ENCODE results near the gene MC1R. TPM values are rescaled to one million over a fixed set of nuclear protein-coding genes. Genes with fewer than 3 reads are reported as not detected.
"Not testable (repeated sequence)": the region's sequence is repeated elsewhere in the genome, so short reads cannot be mapped to it uniquely, and the experiment has no call there.

Gene MC1R
- total RNA-seq, 1 donor from 2014 or later = 1.6 TPM

- no peak for DNase-seq
Observed at GRCh38 chr16:89962754-89963498, 44.3 kb downstream of the MC1R start.

DNA sequence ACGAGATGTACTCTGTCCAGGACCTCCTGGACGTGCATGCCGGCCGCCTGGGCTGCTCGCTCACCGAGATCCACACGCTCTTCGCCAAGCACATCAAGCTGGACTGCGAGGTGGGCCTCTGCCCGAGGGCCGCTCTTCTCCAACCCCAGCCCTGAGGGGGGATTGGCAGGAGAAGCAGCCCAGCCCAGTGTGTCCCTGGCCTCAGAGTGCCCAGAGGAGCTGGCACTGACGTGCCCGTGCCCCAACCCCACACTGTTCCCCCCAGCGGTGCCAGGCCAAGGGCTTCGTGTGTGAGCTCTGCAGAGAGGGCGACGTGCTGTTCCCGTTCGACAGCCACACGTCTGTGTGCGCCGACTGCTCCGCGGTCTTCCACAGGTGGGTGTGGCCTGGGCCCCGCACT is 45.5 kb downstream of the MC1R start:
- no peak for DNase-seq

DNA sequence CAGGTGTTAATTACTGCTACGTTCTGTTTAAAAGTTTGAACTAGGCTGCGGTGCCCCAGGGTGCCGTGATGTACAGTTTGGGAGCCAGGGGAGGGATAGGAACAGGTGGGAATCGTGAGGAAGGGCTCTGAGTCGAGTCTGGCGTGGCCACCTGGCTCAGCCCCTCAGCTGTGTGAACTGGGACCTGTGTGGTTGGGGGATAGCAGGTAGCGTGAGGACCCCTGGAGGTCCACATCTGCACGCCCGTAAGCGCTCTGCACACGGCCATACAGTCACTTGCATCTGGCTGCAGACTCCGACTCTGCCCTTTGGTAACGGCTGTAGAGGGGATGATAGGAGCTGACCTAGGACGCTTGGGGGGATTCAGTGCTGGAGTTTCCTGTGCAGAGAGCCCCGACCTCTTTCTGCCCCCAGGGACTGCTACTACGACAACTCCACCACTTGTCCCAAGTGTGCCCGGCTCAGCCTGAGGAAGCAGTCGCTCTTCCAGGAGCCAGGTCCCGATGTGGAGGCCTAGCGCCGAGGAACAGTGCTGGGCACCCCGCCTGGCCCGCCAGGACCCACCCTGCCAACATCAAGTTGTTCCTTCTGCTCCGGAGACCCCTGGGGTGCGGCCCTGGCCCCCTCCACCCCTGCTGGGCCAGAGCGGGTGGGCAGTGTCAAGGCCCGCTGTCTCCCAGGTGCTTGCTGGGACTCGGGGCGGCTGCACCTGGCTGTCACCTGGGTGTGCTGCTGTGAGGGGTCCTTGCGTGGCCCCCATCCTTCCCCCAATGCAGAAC is 47.0 kb downstream of the MC1R start:
- no peak for DNase-seq

DNA sequence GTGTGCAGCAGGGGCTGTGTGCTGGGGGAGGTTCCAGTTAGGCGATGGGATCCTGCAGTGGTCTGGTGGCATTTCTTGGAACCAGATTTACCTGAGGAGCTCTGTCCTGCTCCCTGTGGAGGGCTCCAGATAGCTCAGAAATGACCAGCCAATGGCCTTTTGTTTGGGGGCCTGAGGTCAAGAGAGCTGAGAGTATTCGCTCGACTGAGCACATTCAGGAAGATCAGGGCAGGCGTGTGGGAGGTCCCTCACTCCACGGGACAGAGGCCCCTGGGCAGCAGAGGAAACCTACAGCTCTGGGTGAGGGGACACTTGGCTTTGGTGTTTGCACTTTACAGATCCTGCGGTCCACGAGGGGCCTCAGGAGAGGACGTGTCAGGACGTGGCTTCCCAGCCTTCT is 48.1 kb downstream of the MC1R start:
- no peak for DNase-seq

- not testable (repeated sequence) for DNase-seq
Observed at GRCh38 chr16:89967436-89967835, 48.8 kb downstream of the MC1R start.

DNA sequence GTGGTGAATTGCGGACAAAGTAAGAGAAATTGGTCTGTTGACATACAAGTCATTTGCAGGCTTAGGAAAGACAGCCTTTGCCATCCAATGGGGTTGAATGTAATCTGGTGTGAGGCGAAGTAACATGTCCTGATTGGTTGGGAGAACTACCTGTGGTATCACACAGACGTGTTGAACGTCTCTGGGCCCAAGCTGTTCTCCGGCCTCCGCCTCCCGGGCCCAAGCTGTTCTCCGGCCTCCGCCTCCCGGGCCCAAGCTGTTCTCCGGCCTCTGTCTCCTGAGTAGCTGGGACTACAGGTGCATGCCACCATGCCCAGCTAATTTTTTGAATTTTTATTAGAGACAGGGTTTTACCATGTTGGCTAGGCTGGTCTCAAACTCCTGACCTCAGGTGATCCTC is 49.4 kb downstream of the MC1R start:
- DNase-seq = not testable (repeated sequence)

GRCh38 chr16:89969741-89970410 is 51.2 kb downstream of the MC1R start:
- no peak for DNase-seq

Other genes starting within 250 kb of the MC1R start
- 45.5 TPM for gene CDK10, start 232.2 kb upstream of the MC1R start, total RNA-seq
- 10.9 TPM for gene SPATA2L, start 217.2 kb upstream of the MC1R start, total RNA-seq
- 10.1 TPM for gene VPS9D1, start 198.0 kb upstream of the MC1R start, total RNA-seq
- 28.5 TPM for gene ZNF276, start 197.3 kb upstream of the MC1R start, total RNA-seq
- gene FANCA, start 102.2 kb upstream of the MC1R start, total RNA-seq = 18.7 TPM
- 2.5 TPM for gene SPIRE2, start 90.4 kb upstream of the MC1R start, total RNA-seq
- gene TCF25, start 45.3 kb upstream of the MC1R start, total RNA-seq = 227 TPM
- 23.4 TPM for gene TUBB3, start 4.5 kb downstream of the MC1R start, total RNA-seq
- gene DEF8, start 29.9 kb downstream of the MC1R start, total RNA-seq = 87.4 TPM
- 2.3 TPM for gene DBNDD1, start 100.6 kb downstream of the MC1R start, total RNA-seq
- not detected for gene PRDM7, start 158.5 kb downstream of the MC1R start, total RNA-seq

Measured in tongue (tissue), 2 donors.